OCI-LY7 (cell line): ENCODE data around the gene PROM2. TPM values are rescaled to one million over a fixed set of nuclear protein-coding genes. Genes with fewer than 3 reads are reported as not detected.
"Not testable (repeated sequence)": the region's sequence is repeated elsewhere in the genome, so short reads cannot be mapped to it uniquely, and the experiment has no call there.

Experiments used
- BruUV-seq: library from RNA; stranded (reverse); fragments of 400-500 nt; replicated peaks from 2 replicates; lab custom pipeline; 2021; lab: Mats Ljungman, UMichigan
- CTCF ChIA-PET: fragments of 300-600 bp; sonication (Branson Sonifier 250); formaldehyde crosslinking; loops from one replicate; lab custom pipeline; 2022; ENCODE audit warnings: antibody characterized with exemption; ENCODE audit not compliant: unreplicated experiment; lab: Charles Lee
- POLR2A ChIA-PET: fragments of 300-600 bp; sonication (Branson Sonifier 250); formaldehyde crosslinking; loops from one replicate; lab custom pipeline; 2022; ENCODE audit warnings: antibody characterized with exemption; lab: Charles Lee
- DNase-seq: peaks from one replicate; pipeline ENCODE4 v3.0.0-alpha.2; 2015; ENCODE audit warnings: low spot score
- H2AFZ ChIP-seq: fragments of 200-600 bp; sonication (generic), shearing (Covaris generic); 2 replicates; pipeline ENCODE4 v1.6.1; 2014; ENCODE audit warnings: mild to moderate bottlenecking, antibody characterized with exemption, low read length, moderate library complexity
- H3K27ac ChIP-seq: fragments of 200-600 bp; sonication (generic); 2 replicates; pipeline ENCODE4 v1.5.1; 2014; ENCODE audit warnings: mixed run types, low read depth, mild to moderate bottlenecking, moderate library complexity, low read length, inconsistent platforms; ENCODE audit not compliant: poor library complexity, severe bottlenecking
- H3K36me3 ChIP-seq: fragments of 200-600 bp; sonication (generic); 2 replicates; pipeline ENCODE4 v1.6.1; 2014; ENCODE audit warnings: mild to moderate bottlenecking, antibody characterized with exemption, low read length, moderate library complexity, mixed read lengths; ENCODE audit not compliant: insufficient read depth
- H3K4me1 ChIP-seq: fragments of 200-600 bp; sonication (generic); 2 replicates; pipeline ENCODE4 v1.5.1; 2014; ENCODE audit warnings: mild to moderate bottlenecking, low read length; ENCODE audit not compliant: insufficient read depth, poor library complexity, severe bottlenecking
- H3K4me2 ChIP-seq: fragments of 200-600 bp; sonication (generic); 2 replicates; pipeline ENCODE4 v1.6.1; 2014; ENCODE audit warnings: mild to moderate bottlenecking, low read length
- H3K4me3 ChIP-seq: fragments of 200-600 bp; sonication (generic); 2 replicates; pipeline ENCODE4 v1.5.1; 2014; ENCODE audit warnings: mild to moderate bottlenecking, low read depth, low read length; ENCODE audit not compliant: poor library complexity, severe bottlenecking
- H3K79me2 ChIP-seq: fragments of 200-600 bp; sonication (generic); 2 replicates; pipeline ENCODE4 v1.6.1; 2016; ENCODE audit warnings: low read depth, mild to moderate bottlenecking, low read length, moderate library complexity, mixed read lengths; ENCODE audit not compliant: insufficient read depth
- H3K9me2 ChIP-seq: fragments of 200-600 bp; sonication (generic); 2 replicates; pipeline ENCODE4 v1.6.1; 2016; ENCODE audit warnings: mild to moderate bottlenecking, low read length, mixed read lengths; ENCODE audit not compliant: insufficient read depth
- H3K9me3 ChIP-seq: fragments of 200-600 bp; sonication (generic); 2 replicates; pipeline ENCODE4 v1.6.1; 2014; ENCODE audit warnings: mild to moderate bottlenecking, mixed run types, low read length, mixed read lengths
- H4K20me1 ChIP-seq: fragments of 200-600 bp; sonication (generic); 2 replicates; pipeline ENCODE4 v1.6.1; 2014; ENCODE audit warnings: mild to moderate bottlenecking, antibody characterized with exemption, low read length, moderate library complexity, mixed read lengths; ENCODE audit not compliant: insufficient read depth
- EZH2phosphoT487 ChIP-seq: fragments of 200-600 bp; sonication (generic); IDR thresholded peaks from 2 replicates; pipeline ENCODE4 v1.6.1; 2018; ENCODE audit warnings: low read depth, borderline replicate concordance, mild to moderate bottlenecking, mixed run types, antibody characterized with exemption, low read length, moderate library complexity, mixed read lengths
- intact Hi-C: fragments of 100-400 bp; cut with micrococcal nuclease; formaldehyde crosslinking; loops from one replicate; pipeline ENCODE4 v1.10.0; 2022; ENCODE audit not compliant: unreplicated experiment
- total RNA-seq, 2 experiments: library from RNA; depleted of rRNA in 1 of 2; stranded (reverse); fragments of >200 nt in 1 of 2; shearing (Covaris generic) in 1 of 2; gene quantifications; 2 replicates each; pipeline ENCODE4 v1.2.3, GENCODE V29; 2014 to 2022
- TF ChIP-seq, protein P1 (sequence below): fragments of 200-600 bp; sonication (generic); conservative IDR thresholded peaks from 2 replicates; pipeline ENCODE4 v1.5.1; 2014; ENCODE audit warnings: mild to moderate bottlenecking, antibody characterized with exemption, low read length, moderate library complexity, mixed read lengths

PROM2 gene
- total RNA-seq, 2 experiments from 2014 or later = 0.47 TPM; not detected in 1

DNA sequence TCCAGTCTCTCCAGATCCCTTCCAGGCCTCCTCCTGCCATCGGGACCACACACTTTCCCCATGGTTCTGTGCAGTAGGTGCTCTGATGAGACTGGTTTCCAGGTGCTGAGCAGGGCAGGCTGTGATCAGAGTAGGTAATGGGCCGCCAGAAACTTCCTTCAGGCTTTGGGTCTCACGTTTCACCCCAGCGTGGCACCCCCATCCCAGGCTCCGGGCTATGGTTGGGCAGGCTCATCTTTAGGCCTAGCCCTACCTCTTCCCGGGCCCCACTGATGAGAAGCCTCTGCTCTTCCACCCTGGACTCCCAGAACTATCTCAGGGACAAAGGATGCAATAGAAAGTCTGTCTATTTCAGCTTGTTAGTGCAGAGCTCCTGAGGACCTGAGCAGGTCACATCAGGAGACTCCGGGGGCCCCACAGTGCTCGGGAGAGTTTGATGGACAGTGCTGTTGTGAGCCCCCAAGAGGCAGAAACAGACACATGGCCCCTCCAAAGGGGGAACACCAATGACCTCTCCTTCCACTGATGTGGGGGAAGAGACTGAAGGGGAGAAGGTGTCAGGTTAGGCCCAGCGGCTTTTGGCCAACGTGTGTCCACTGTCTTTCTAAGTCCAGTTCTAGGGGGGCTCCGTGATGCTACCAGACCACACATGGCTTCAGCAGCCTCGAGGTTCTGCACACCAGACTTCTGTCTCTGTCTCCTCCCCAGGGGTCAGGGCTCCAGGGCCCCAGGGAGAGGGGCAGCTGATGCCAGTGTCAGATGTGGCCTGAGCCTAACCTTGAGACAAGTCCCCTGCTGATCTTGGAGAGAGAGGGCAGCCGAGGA lies 5.8 kb upstream of the PROM2 start:
- no peak overlapping the region for H3K4me2 ChIP-seq
- H3K27ac ChIP-seq = no peak overlapping the region
- no peaks in the 10 kb centered on the region for H3K4me1 ChIP-seq
- no peak overlapping the region for H2AFZ ChIP-seq
- H4K20me1 ChIP-seq = no peaks in the 10 kb centered on the region
- TF ChIP-seq, protein P1, sequence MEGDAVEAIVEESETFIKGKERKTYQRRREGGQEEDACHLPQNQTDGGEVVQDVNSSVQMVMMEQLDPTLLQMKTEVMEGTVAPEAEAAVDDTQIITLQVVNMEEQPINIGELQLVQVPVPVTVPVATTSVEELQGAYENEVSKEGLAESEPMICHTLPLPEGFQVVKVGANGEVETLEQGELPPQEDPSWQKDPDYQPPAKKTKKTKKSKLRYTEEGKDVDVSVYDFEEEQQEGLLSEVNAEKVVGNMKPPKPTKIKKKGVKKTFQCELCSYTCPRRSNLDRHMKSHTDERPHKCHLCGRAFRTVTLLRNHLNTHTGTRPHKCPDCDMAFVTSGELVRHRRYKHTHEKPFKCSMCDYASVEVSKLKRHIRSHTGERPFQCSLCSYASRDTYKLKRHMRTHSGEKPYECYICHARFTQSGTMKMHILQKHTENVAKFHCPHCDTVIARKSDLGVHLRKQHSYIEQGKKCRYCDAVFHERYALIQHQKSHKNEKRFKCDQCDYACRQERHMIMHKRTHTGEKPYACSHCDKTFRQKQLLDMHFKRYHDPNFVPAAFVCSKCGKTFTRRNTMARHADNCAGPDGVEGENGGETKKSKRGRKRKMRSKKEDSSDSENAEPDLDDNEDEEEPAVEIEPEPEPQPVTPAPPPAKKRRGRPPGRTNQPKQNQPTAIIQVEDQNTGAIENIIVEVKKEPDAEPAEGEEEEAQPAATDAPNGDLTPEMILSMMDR = no peak
- no peak for TF ChIP-seq EZH2phosphoT487
- no peaks in the 10 kb centered on the region for H3K79me2 ChIP-seq
- no peak for DNase-seq
- intact Hi-C loops = no loop called here
- H3K9me3 ChIP-seq = no peaks in the 10 kb centered on the region
- CTCF ChIA-PET = no interaction called here
- no peaks in the 10 kb centered on the region for H3K9me2 ChIP-seq
- H3K4me3 ChIP-seq = no peak overlapping the region
- H3K36me3 ChIP-seq = no peaks in the 10 kb centered on the region
- BruUV-seq = no TSS peak
- POLR2A ChIA-PET = interaction anchor here (0.6 kb wide), 1 partner anchor 85 kb away, joined by 3 read pairs; no protein-coding TSS in a partner anchor

- H3K79me2 ChIP-seq = no peaks in the 10 kb centered on the region
- DNase-seq = no peak
- CTCF ChIA-PET = no interaction called here
- BruUV-seq = no TSS peak
- H3K36me3 ChIP-seq = no peaks in the 10 kb centered on the region
- no peak overlapping the region for H3K4me2 ChIP-seq
- intact Hi-C loops = no loop called here
- no peaks in the 10 kb centered on the region for H4K20me1 ChIP-seq
- TF ChIP-seq EZH2phosphoT487 = no peak
- H3K4me3 ChIP-seq = no peak overlapping the region
- H3K4me1 ChIP-seq = no peaks in the 10 kb centered on the region
- no peaks in the 10 kb centered on the region for H3K9me2 ChIP-seq
- H2AFZ ChIP-seq = no peak overlapping the region
- POLR2A ChIA-PET = interaction anchor here (0.6 kb wide), 1 partner anchor 86 kb away, joined by 3 read pairs; no protein-coding TSS in a partner anchor
- no peak overlapping the region for H3K27ac ChIP-seq
- no peaks in the 10 kb centered on the region for H3K9me3 ChIP-seq
Observed at GRCh38 chr2:95269036-95269680, 5.1 kb upstream of the PROM2 start.

GRCh38 chr2:95269745-95270144 lies 4.5 kb upstream of the PROM2 start:
- DNase-seq, POLR2A ChIA-PET, H2AFZ ChIP-seq, H3K4me1 ChIP-seq, CTCF ChIA-PET, H3K79me2 ChIP-seq, H3K9me3 ChIP-seq, H3K4me2 ChIP-seq, intact Hi-C loops, H3K9me2 ChIP-seq, BruUV-seq, H3K4me3 ChIP-seq, H3K27ac ChIP-seq, H4K20me1 ChIP-seq, H3K36me3 ChIP-seq: not testable (repeated sequence)
